DND-41 (cell line): ENCODE results near the gene COL4A6.

ENCODE experiments used
- ATAC-seq: fragments of 200-7000 bp; cut with Tn5 transposase; 3 replicates; pipeline ENCODE4 v1.9.1; 2021; ENCODE audit warnings: low read depth; ENCODE audit not compliant: insufficient read depth
- DNase-seq: peaks from one replicate; pipeline ENCODE4 v3.0.0-alpha.2; 2020
- H2AFZ ChIP-seq: 2 replicates; pipeline ENCODE4 v1.6.0; 2012; ENCODE audit warnings: low read depth, low read length
- H3K27ac ChIP-seq: 2 replicates; pipeline ENCODE4 v1.5.1; 2012; ENCODE audit warnings: low read length, inconsistent platforms
- H3K27me3 ChIP-seq: fragments of 200-600 bp; sonication (generic); 2 replicates; pipeline ENCODE4 v1.6.0; 2012; ENCODE audit warnings: low read length, mild to moderate bottlenecking, inconsistent platforms; ENCODE audit not compliant: insufficient read depth, poor library complexity
- H3K36me3 ChIP-seq: 2 replicates; pipeline ENCODE4 v1.5.1; 2012; ENCODE audit warnings: low read length, inconsistent platforms; ENCODE audit not compliant: insufficient read depth
- H3K4me1 ChIP-seq: 2 replicates; pipeline ENCODE4 v1.5.1; 2012; ENCODE audit warnings: mild to moderate bottlenecking, low read length; ENCODE audit not compliant: insufficient read depth
- H3K4me2 ChIP-seq: 2 replicates; pipeline ENCODE4 v1.6.0; 2012; ENCODE audit warnings: mild to moderate bottlenecking, moderate library complexity, low read length, inconsistent platforms; ENCODE audit not compliant: insufficient read depth
- H3K4me3 ChIP-seq, 2 experiments: fragments of 200-600 bp in 1 of 2; shearing (Covaris generic) in 1 of 2; 2 replicates each; pipeline ENCODE4 v1.5.1; 2012 to 2016; ENCODE audit warnings: inconsistent platforms in 2 of 2, low read length in 2 of 2, mild to moderate bottlenecking in 2 of 2, low read depth in 1 of 2, moderate library complexity in 1 of 2
- H3K79me2 ChIP-seq: 2 replicates; pipeline ENCODE4 v1.6.0; 2012; ENCODE audit warnings: low read length, inconsistent platforms; ENCODE audit not compliant: insufficient read depth
- H3K9ac ChIP-seq: 2 replicates; pipeline ENCODE4 v1.6.0; 2012; ENCODE audit warnings: low read depth, mild to moderate bottlenecking, inconsistent platforms, low read length, moderate library complexity
- H3K9me3 ChIP-seq: 2 replicates; pipeline ENCODE4 v1.5.1; 2012; ENCODE audit warnings: low read length, moderate library complexity, mild to moderate bottlenecking, inconsistent platforms; ENCODE audit not compliant: insufficient read depth, severe bottlenecking
- H4K20me1 ChIP-seq: 2 replicates; pipeline ENCODE4 v1.6.0; 2012; ENCODE audit warnings: low read length; ENCODE audit not compliant: insufficient read depth
- EZH2 ChIP-seq: IDR thresholded peaks from 3 replicates; pipeline ENCODE4 v1.6.1; 2012; ENCODE audit warnings: borderline replicate concordance, low read depth, mild to moderate bottlenecking, moderate library complexity, low read length, inconsistent platforms; ENCODE audit not compliant: severe bottlenecking
- TF ChIP-seq, protein P1 (sequence below): IDR thresholded peaks from 2 replicates; pipeline ENCODE4 v1.5.1; 2012; ENCODE audit warnings: borderline replicate concordance, low read length, moderate library complexity, mild to moderate bottlenecking; ENCODE audit not compliant: poor library complexity, severe bottlenecking; ENCODE audit errors: extremely low read depth

COL4A6 gene

DNA sequence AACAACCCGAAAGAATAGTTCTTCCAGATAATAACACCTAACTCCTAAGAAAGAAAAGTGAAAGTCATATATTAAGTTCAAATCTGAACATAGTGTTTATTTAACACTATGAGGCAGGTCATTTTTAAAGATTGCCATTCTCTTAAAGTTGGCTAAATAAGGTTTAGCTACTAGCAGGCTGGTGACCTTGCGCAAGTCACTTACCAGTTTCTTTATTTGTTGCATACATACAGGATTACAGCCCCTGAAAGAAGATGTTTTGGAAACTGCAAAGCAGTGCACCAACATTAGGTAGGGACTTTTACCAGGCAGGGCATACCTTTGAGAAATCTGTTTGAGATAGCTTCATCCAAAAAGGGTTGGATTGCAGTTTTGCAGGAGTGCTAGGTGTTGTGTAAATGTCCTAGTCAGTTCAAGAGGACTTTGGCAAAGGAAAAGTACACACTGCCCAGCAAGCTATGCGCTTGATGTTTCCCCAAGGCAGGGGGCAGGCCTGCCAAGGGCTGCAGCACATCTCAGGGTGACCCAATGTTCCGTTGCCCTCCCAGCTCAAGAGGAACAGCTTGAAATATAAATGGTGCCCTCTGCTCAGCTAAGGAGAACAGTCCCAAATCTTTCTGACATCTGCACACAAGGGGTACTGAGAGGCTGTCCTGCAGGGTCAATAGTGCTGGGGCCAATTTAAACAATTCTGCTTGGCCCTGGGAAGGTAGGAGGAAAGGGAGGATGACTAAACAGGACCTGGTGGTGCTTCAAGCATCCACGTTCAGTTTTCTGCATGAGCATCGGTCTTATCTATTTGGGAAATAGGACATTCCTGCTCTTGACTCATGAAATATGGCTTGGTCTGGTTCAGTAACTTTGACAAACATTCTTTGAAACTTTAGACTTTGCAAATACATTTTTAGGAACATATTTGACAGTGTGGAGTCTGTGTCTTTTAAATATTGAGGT, 130.8 kb downstream of the COL4A6 start:
- H3K9ac ChIP-seq, result no peak overlapping the region
- no peak for ATAC-seq
- H3K4me3 ChIP-seq, result no peak overlapping the region
- no peak overlapping the region for H2AFZ ChIP-seq
- no peak for DNase-seq
- H3K79me2 ChIP-seq, result no peaks in the 10 kb centered on the region
- H4K20me1 ChIP-seq, result no peaks in the 10 kb centered on the region
- TF ChIP-seq EZH2, result no peak
- TF ChIP-seq, protein P1, sequence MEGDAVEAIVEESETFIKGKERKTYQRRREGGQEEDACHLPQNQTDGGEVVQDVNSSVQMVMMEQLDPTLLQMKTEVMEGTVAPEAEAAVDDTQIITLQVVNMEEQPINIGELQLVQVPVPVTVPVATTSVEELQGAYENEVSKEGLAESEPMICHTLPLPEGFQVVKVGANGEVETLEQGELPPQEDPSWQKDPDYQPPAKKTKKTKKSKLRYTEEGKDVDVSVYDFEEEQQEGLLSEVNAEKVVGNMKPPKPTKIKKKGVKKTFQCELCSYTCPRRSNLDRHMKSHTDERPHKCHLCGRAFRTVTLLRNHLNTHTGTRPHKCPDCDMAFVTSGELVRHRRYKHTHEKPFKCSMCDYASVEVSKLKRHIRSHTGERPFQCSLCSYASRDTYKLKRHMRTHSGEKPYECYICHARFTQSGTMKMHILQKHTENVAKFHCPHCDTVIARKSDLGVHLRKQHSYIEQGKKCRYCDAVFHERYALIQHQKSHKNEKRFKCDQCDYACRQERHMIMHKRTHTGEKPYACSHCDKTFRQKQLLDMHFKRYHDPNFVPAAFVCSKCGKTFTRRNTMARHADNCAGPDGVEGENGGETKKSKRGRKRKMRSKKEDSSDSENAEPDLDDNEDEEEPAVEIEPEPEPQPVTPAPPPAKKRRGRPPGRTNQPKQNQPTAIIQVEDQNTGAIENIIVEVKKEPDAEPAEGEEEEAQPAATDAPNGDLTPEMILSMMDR, result no peak
- no peak overlapping the region for H3K4me2 ChIP-seq
- no peaks in the 10 kb centered on the region for H3K27me3 ChIP-seq
- no peaks in the 10 kb centered on the region for H3K9me3 ChIP-seq
- H3K36me3 ChIP-seq, result no peaks in the 10 kb centered on the region
- H3K4me1 ChIP-seq, result no peaks in the 10 kb centered on the region
- no peak overlapping the region for H3K27ac ChIP-seq

DNA sequence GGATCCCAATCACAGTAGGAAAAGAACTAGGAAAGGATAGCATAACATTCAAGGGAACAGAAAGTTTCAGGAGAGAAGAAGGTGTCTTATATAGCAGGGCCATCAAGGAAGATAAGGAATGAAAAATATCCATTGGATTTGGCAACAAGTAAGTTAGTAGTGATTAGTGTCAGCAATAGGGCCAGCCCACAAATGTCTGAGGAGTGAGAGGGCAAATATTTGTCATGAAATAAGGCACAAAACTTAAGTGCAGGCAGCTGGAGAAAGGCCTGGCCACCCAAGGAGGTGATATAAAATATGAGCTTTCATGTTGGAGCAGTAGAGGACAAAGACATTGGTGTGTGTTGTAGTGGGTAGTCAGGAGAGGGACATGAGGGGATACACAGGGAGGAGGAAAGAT, 132.1 kb downstream of the COL4A6 start:
- TF ChIP-seq EZH2, result no peak
- TF ChIP-seq, protein P1, result no peak
- H3K36me3 ChIP-seq, result no peaks in the 10 kb centered on the region
- H3K4me2 ChIP-seq, result no peak overlapping the region

DNA sequence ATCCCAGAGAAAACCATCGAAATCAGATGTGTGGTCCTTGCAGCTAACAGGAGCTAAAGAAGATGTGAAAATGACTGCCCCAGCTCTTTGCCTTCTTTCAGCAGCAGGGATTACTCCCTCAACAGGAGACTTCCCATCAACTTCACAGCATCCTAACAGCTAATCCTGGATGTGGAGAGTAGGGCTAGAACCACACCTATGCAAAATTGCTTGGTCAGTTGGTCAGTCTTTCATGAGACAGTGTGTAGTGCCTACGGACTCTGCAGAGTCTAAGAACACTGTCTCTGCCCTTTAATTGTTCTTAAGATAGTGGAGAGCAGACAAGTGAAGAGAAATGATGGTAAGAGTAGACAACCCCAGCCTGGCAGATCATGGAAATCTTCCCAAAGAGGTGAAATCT, 133.5 kb downstream of the COL4A6 start:
- TF ChIP-seq, protein P1, result no peak
- no peak for TF ChIP-seq EZH2
- no peak for DNase-seq
- Histone ChIP-seq H2AFZ (no peak overlapping the region), H3K36me3 (no peaks in the 10 kb centered on the region), H3K27ac (no peak overlapping the region), H3K79me2 (no peaks in the 10 kb centered on the region), H3K27me3 (no peaks in the 10 kb centered on the region), H3K9ac (no peak overlapping the region), H3K4me3 (no peak overlapping the region), H3K4me2 (no peak overlapping the region), H4K20me1 (no peaks in the 10 kb centered on the region), H3K9me3 (no peaks in the 10 kb centered on the region), H3K4me1 (no peaks in the 10 kb centered on the region)
- ATAC-seq, result no peak

More for the DNA sequence above, 132.1 kb downstream of the COL4A6 start:
- H3K27me3 ChIP-seq, result no peaks in the 10 kb centered on the region
- H4K20me1 ChIP-seq, result no peaks in the 10 kb centered on the region
- no peak overlapping the region for H3K27ac ChIP-seq
- ATAC-seq, result no peak
- DNase-seq, result no peak
- H3K4me3 ChIP-seq, result no peak overlapping the region
- no peak overlapping the region for H3K9ac ChIP-seq
- H2AFZ ChIP-seq, result no peak overlapping the region
- no peaks in the 10 kb centered on the region for H3K9me3 ChIP-seq
- no peaks in the 10 kb centered on the region for H3K79me2 ChIP-seq
- no peaks in the 10 kb centered on the region for H3K4me1 ChIP-seq
